ENCODE data around the gene NME2.
A peak's percentile ranks its signal among the peaks of the same experiment; 100 is the strongest.

Gene NME2

GRCh38 chr17:51153210-51154072, 12.8 kb upstream of the NME2 start, which contains the start of gene NME1:
TSS of gene NME1 (plus strand) at chr17:51153559. CDS start at chr17:51155655, 2,096 bp downstream.
- Histone ChIP-seq H3K4me3 (ENCODE audit: severe bottlenecking) (peak within 1 kb of the TSS; percentile 55), H3K4me1 (ENCODE audit: insufficient read depth, poor library complexity, severe bottlenecking) (peaks cover 13% of the 10 kb centered on the region), H3K9me3 (ENCODE audit: severe bottlenecking) (no peaks in the 10 kb centered on the region), H3K27ac (ENCODE audit: poor library complexity, severe bottlenecking) (peak within 1 kb of the TSS; percentile 59), H3K36me3 (ENCODE audit: low read depth) (peaks cover 31% of the 10 kb centered on the region), H3K27me3 (ENCODE audit: insufficient read depth, poor library complexity, severe bottlenecking) (no peaks in the 10 kb centered on the region)
- DNase-seq (ENCODE audit: low spot score) (peak; percentile 96), ATAC-seq (ENCODE audit: low read depth) (peak; percentile 94)
- peak; percentile 96 for TF ChIP-seq CTCF (IDR thresholded peaks at IDR 0.05; ENCODE audit: poor library complexity, severe bottlenecking)

GRCh38 chr17:51154176-51154575, 12.0 kb upstream of the NME2 start:
- peaks cover 39% of the 10 kb centered on the region for H3K36me3 ChIP-seq (ENCODE audit: low read depth)
- H3K9me3 ChIP-seq (ENCODE audit: severe bottlenecking), result no peaks in the 10 kb centered on the region
- H3K27me3 ChIP-seq (ENCODE audit: insufficient read depth, poor library complexity, severe bottlenecking), result no peaks in the 10 kb centered on the region
- H3K27ac ChIP-seq (ENCODE audit: poor library complexity, severe bottlenecking), result peak overlapping the region; percentile 59
- TF ChIP-seq CTCF (IDR thresholded peaks at IDR 0.05; ENCODE audit: poor library complexity, severe bottlenecking), result no peak
- DNase-seq (ENCODE audit: low spot score) (no peak), ATAC-seq (ENCODE audit: low read depth) (no peak)
- peak overlapping the region; percentile 55 for H3K4me3 ChIP-seq (ENCODE audit: severe bottlenecking)
- H3K4me1 ChIP-seq (ENCODE audit: insufficient read depth, poor library complexity, severe bottlenecking), result peaks cover 13% of the 10 kb centered on the region

- ATAC-seq (ENCODE audit: low read depth) (no peak), DNase-seq (ENCODE audit: low spot score) (no peak)
- Histone ChIP-seq H3K27ac (ENCODE audit: poor library complexity, severe bottlenecking) (no peak overlapping the region), H3K36me3 (ENCODE audit: low read depth) (peaks cover 51% of the 10 kb centered on the region), H3K27me3 (ENCODE audit: insufficient read depth, poor library complexity, severe bottlenecking) (no peaks in the 10 kb centered on the region), H3K4me3 (ENCODE audit: severe bottlenecking) (no peak overlapping the region), H3K9me3 (ENCODE audit: severe bottlenecking) (no peaks in the 10 kb centered on the region), H3K4me1 (ENCODE audit: insufficient read depth, poor library complexity, severe bottlenecking) (peaks cover 13% of the 10 kb centered on the region)
- TF ChIP-seq CTCF (IDR thresholded peaks at IDR 0.05; ENCODE audit: poor library complexity, severe bottlenecking), result no peak
Measured at GRCh38 chr17:51155416-51155815, 10.8 kb upstream of the NME2 start.

GRCh38 chr17:51159604-51160003, 6.6 kb upstream of the NME2 start:
- no peak for TF ChIP-seq CTCF (IDR thresholded peaks at IDR 0.05; ENCODE audit: poor library complexity, severe bottlenecking)
- no peaks in the 10 kb centered on the region for H3K27me3 ChIP-seq (ENCODE audit: insufficient read depth, poor library complexity, severe bottlenecking)
- DNase-seq (ENCODE audit: low spot score) (no peak), ATAC-seq (ENCODE audit: low read depth) (no peak)
- H3K9me3 ChIP-seq (ENCODE audit: severe bottlenecking), result no peaks in the 10 kb centered on the region
- peaks cover 3% of the 10 kb centered on the region for H3K4me1 ChIP-seq (ENCODE audit: insufficient read depth, poor library complexity, severe bottlenecking)
- no peak overlapping the region for H3K4me3 ChIP-seq (ENCODE audit: severe bottlenecking)
- H3K27ac ChIP-seq (ENCODE audit: poor library complexity, severe bottlenecking), result no peak overlapping the region
- peaks cover 76% of the 10 kb centered on the region for H3K36me3 ChIP-seq (ENCODE audit: low read depth)

GRCh38 chr17:51161541-51161940, 4.7 kb upstream of the NME2 start:
- H3K27me3 ChIP-seq (ENCODE audit: insufficient read depth, poor library complexity, severe bottlenecking), result no peaks in the 10 kb centered on the region
- DNase-seq (ENCODE audit: low spot score) (no peak), ATAC-seq (ENCODE audit: low read depth) (no peak)
- H3K27ac ChIP-seq (ENCODE audit: poor library complexity, severe bottlenecking), result no peak overlapping the region
- no peaks in the 10 kb centered on the region for H3K4me1 ChIP-seq (ENCODE audit: insufficient read depth, poor library complexity, severe bottlenecking)
- H3K9me3 ChIP-seq (ENCODE audit: severe bottlenecking), result no peaks in the 10 kb centered on the region
- H3K36me3 ChIP-seq (ENCODE audit: low read depth), result peaks cover 63% of the 10 kb centered on the region
- TF ChIP-seq CTCF (IDR thresholded peaks at IDR 0.05; ENCODE audit: poor library complexity, severe bottlenecking), result no peak
- H3K4me3 ChIP-seq (ENCODE audit: severe bottlenecking), result no peak overlapping the region

Measured in RWPE2 (cell line).